Chondrocyte (in vitro differentiated cells): Measurements from ENCODE around the gene LAMTOR2. TPM values are rescaled to one million over a fixed set of nuclear protein-coding genes. Genes with fewer than 3 reads are reported as not detected.

Source experiments
- DNase-seq: peaks from one replicate; pipeline ENCODE4 v3.0.0; 2021; ENCODE audit warnings: mixed read lengths, low spot score
- H3K27ac Mint-ChIP-seq: one replicate; pipeline ENCODE4 v1.8.0; 2021; ENCODE audit warnings: mild to moderate bottlenecking, moderate library complexity, mixed read lengths; ENCODE audit not compliant: unreplicated experiment
- H3K27me3 Mint-ChIP-seq: 2 replicates; pipeline ENCODE4 v1.8.0; 2021; ENCODE audit warnings: low read depth, mixed read lengths
- H3K36me3 Mint-ChIP-seq: 2 replicates; pipeline ENCODE4 v1.8.0; 2021; ENCODE audit warnings: low read depth, mixed read lengths
- H3K4me1 Mint-ChIP-seq: 2 replicates; pipeline ENCODE4 v1.8.0; 2021; ENCODE audit warnings: low read depth, mild to moderate bottlenecking, mixed read lengths
- H3K4me3 Mint-ChIP-seq: one replicate; pipeline ENCODE4 v1.8.0; 2021; ENCODE audit warnings: mild to moderate bottlenecking, moderate library complexity, mixed read lengths; ENCODE audit not compliant: unreplicated experiment
- H3K9me3 Mint-ChIP-seq: 2 replicates; pipeline ENCODE4 v1.8.0; 2021; ENCODE audit warnings: low read depth, mixed read lengths
- total RNA-seq: library from RNA; stranded (reverse); gene quantifications from 3 replicates; pipeline ENCODE4 v1.2.1, GENCODE V29; 2021
- TF ChIP-seq, protein P1 (sequence below): fragments of 200-600 bp; sonication (generic); IDR thresholded peaks from 2 replicates; pipeline ENCODE4 v1.5.0; 2021; ENCODE audit warnings: antibody characterized with exemption, mild to moderate bottlenecking, moderate library complexity

Gene LAMTOR2
- total RNA-seq, 1 donor from 2014 or later: 55.0 TPM

DNA sequence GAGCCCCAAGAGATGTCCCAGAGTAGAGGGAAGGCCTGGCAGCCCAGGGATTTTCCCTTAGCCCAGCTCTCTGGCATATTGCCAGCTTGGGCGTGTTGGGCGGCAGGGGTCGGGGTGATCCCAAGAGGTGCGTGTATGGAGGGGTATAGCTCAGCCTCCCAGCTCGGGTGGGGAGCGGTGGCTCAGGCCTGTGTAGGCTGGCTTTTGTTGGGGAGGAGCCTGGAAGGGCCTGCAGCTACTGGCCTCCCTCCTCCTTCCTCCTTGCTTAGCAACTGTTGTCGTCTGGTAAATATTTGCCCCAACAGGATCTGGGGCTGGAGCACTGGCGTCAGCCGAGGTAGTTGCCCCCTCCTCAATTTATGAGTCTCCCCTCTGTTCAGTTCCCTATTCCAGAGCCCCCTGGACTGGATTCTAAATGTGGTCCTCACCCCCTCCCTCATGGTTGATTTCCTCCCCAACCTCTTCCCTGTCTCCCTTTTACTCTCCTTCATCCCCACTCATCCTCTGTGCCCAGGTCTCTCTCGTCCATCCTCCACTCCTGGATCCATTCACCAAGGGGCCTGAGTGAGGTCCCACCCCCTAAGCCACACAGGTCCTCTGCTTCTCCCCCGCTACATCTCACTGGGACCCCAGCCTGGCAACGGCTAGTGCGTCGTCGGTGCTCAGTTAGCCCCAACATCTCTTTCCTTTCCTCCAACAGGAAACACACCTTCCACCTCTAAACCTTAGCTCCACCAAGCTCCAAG lies 49.7 kb downstream of the LAMTOR2 start:
- no peaks in the 10 kb centered on the region for H3K36me3 Mint-ChIP-seq
- no peaks in the 10 kb centered on the region for H3K9me3 Mint-ChIP-seq
- H3K4me3 Mint-ChIP-seq: peak overlapping the region; percentile 60
- peaks cover 74% of the 10 kb centered on the region for H3K4me1 Mint-ChIP-seq
- peak overlapping the region; percentile 100 for H3K27ac Mint-ChIP-seq
- TF ChIP-seq, protein P1, sequence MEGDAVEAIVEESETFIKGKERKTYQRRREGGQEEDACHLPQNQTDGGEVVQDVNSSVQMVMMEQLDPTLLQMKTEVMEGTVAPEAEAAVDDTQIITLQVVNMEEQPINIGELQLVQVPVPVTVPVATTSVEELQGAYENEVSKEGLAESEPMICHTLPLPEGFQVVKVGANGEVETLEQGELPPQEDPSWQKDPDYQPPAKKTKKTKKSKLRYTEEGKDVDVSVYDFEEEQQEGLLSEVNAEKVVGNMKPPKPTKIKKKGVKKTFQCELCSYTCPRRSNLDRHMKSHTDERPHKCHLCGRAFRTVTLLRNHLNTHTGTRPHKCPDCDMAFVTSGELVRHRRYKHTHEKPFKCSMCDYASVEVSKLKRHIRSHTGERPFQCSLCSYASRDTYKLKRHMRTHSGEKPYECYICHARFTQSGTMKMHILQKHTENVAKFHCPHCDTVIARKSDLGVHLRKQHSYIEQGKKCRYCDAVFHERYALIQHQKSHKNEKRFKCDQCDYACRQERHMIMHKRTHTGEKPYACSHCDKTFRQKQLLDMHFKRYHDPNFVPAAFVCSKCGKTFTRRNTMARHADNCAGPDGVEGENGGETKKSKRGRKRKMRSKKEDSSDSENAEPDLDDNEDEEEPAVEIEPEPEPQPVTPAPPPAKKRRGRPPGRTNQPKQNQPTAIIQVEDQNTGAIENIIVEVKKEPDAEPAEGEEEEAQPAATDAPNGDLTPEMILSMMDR: no peak
- H3K27me3 Mint-ChIP-seq: no peaks in the 10 kb centered on the region
- no peak for DNase-seq

DNA sequence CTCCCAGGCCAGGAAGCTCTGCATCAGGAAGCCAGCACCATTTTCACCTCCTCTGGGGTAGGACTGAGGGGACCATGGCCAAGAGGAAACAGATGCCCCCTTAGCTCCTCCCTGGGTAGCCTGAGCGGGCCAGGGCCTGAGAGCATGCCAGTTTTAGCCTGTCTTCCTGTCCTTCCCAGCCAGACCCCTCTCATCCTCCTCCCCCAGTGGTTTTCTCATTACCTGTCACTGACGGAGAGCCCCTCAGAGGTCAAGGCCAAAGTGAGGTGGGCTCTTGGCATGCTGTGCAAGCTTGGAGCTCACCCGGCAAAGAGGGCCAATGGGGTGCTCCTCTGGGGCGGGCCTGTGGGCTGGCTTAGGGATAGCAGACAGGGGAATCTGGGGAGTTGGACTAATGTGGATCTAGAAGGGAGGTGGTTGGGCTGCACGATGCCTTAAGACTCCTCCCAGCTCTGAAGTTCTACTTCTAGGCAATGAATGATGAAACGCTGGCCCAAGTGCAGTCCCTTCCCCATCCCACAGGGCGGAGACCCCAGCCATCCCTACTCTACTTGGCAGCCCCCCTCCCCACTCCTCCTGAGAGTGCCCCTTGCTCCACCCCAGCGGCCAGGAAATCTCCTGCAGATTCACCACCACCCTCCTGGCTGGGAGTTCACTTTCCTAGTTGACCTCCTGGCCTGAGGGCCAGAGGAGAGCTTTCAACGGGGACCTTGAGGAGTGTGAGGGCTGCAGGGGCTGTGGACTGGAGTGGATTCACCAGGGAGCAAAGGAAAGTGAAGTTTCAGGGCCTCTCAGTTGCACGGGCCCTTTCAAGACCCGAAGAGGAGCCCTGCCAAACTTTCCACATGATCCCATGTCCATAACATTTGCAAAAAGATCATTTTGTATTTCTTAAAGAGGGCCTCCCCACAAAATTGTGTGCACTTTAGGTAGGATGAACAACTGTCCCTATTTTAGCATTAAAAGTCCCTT lies 50.6 kb downstream of the LAMTOR2 start:
- DNase-seq: no peak
- peak overlapping the region; percentile 100 for H3K27ac Mint-ChIP-seq
- no peaks in the 10 kb centered on the region for H3K9me3 Mint-ChIP-seq
- no peaks in the 10 kb centered on the region for H3K36me3 Mint-ChIP-seq
- H3K27me3 Mint-ChIP-seq: no peaks in the 10 kb centered on the region
- TF ChIP-seq, protein P1: peak; percentile 38
- H3K4me1 Mint-ChIP-seq: peaks cover 73% of the 10 kb centered on the region
- peak overlapping the region; percentile 62 for H3K4me3 Mint-ChIP-seq

DNA sequence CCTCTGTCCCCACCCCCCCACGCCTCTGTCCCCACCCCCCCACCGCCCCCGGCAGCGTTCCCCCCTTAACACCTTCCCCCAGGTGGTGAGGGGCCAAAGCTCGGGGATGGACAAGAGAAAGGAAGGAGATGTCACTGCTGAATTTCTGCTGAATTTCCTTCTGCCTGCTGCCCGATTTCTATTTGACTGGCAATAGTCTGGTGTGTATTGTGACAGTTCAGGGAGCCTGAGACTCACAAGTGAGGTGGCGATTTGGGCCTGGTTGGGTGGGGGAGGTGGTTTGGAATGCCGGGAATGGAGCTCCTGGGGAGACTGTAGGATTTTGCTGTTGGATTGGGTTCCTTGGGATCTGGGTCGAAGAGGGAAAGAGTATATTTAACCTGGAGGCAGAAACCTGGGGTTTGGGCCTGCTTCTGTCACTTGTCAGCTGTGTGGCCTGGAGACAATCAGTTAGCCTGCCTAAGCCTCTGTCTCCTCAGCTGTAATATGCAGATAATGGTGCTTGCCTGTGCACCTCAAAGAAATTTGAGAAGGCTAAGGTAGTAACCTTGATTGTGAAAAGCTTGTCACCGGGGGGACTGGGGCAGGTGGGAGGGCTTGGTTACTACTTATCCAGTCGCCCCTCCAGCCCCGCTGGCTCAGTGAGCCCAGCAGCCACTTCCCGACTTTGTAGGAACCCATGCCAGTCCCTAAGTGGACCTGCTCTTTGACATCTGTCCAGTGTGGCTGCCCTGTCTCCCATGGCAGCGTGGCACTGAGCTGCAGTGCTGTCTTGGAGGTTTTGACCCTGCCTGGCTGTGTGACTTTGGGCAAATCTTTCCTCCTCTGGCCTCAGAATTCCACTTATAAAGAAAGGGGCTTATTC lies 52.3 kb downstream of the LAMTOR2 start:
- peak overlapping the region; percentile 100 for H3K27ac Mint-ChIP-seq
- no peak for DNase-seq
- no peaks in the 10 kb centered on the region for H3K27me3 Mint-ChIP-seq
- TF ChIP-seq, protein P1: no peak
- H3K36me3 Mint-ChIP-seq: no peaks in the 10 kb centered on the region
- H3K4me1 Mint-ChIP-seq: peaks cover 63% of the 10 kb centered on the region
- no peaks in the 10 kb centered on the region for H3K9me3 Mint-ChIP-seq
- peak overlapping the region; percentile 53 for H3K4me3 Mint-ChIP-seq

DNA sequence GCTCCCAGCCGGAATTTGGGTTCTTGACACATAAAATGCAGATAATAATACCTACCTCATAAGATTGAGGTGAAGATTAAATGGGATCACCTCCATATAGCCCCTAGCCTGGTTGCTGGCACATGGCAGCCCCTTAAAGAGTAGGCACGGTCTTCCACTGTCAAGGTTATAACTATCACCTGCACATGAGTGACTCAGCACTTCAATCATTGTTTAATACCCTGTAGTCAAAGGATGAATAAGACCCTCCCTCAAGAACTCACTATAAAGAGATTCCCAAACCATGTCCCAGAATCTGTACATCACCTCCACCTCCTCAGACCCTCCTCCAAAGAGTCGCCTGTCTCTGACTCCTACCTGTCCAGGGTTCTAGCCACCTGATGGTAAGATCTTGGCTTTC lies 53.5 kb downstream of the LAMTOR2 start:
- Mint-ChIP-seq H3K4me3 (no peak overlapping the region), H3K27me3 (no peaks in the 10 kb centered on the region), H3K27ac (no peak overlapping the region), H3K36me3 (no peaks in the 10 kb centered on the region), H3K4me1 (peaks cover 62% of the 10 kb centered on the region), H3K9me3 (no peaks in the 10 kb centered on the region)
- TF ChIP-seq, protein P1: no peak
- DNase-seq: no peak

Other genes starting within 250 kb of the LAMTOR2 start
- gene GON4L, start 197.6 kb upstream of the LAMTOR2 start, total RNA-seq: 40.1 to 46.9 TPM (median 46.5 TPM) in 3 replicates
- 3.4 to 5.3 TPM (median 4.9 TPM) in 3 replicates for gene SYT11, start 195.2 kb upstream of the LAMTOR2 start, total RNA-seq
- 39.8 to 52.2 TPM (median 51.4 TPM) in 3 replicates for gene RIT1, start 143.4 kb upstream of the LAMTOR2 start, total RNA-seq
- gene KHDC4, start 120.4 kb upstream of the LAMTOR2 start, total RNA-seq: 32.3 to 43.2 TPM (median 35.2 TPM) in 3 replicates
- not detected in 3 replicates for gene RXFP4, start 113.1 kb upstream of the LAMTOR2 start, total RNA-seq
- 50.0 to 214 TPM (median 203 TPM) in 3 replicates for gene ARHGEF2, start 76.2 kb upstream of the LAMTOR2 start, total RNA-seq
- gene SSR2, start 33.8 kb upstream of the LAMTOR2 start, total RNA-seq: 233 to 257 TPM (median 238 TPM) in 3 replicates
- gene UBQLN4, start 984 bp upstream of the LAMTOR2 start, total RNA-seq: 29.3 to 32.9 TPM (median 30.2 TPM) in 3 replicates
- not detected in 3 replicates for gene RAB25, start 6.4 kb downstream of the LAMTOR2 start, total RNA-seq
- 11.7 to 12.7 TPM (median 12.0 TPM) in 3 replicates for gene MEX3A, start 27.7 kb downstream of the LAMTOR2 start, total RNA-seq
- 641 to 675 TPM (median 641 TPM) in 3 replicates for gene LMNA, start 59.9 kb downstream of the LAMTOR2 start, total RNA-seq
- 1.6 to 2.5 TPM (median 2.0 TPM) in 3 replicates for gene SEMA4A, start 98.8 kb downstream of the LAMTOR2 start, total RNA-seq
- gene SLC25A44, start 139.3 kb downstream of the LAMTOR2 start, total RNA-seq: 13.4 to 17.5 TPM (median 17.2 TPM) in 3 replicates
- 35.8 to 40.5 TPM (median 38.6 TPM) in 3 replicates for gene PMF1, start 158.2 kb downstream of the LAMTOR2 start, total RNA-seq
- gene BGLAP, start 187.4 kb downstream of the LAMTOR2 start, total RNA-seq: 0.82 TPM in 1 of 3 replicates, not detected in the others
- 4.9 to 6.9 TPM (median 4.9 TPM) in 3 replicates for gene PAQR6, start 193.3 kb downstream of the LAMTOR2 start, total RNA-seq
- gene SMG5, start 228.0 kb downstream of the LAMTOR2 start, total RNA-seq: 65.9 to 76.1 TPM (median 73.5 TPM) in 3 replicates
- gene TMEM79, start 229.5 kb downstream of the LAMTOR2 start, total RNA-seq: 1.7 to 3.1 TPM (median 2.5 TPM) in 3 replicates
- 68.1 to 76.9 TPM (median 71.4 TPM) in 3 replicates for gene GLMP, start 240.9 kb downstream of the LAMTOR2 start, total RNA-seq
- gene VHLL, start 244.5 kb downstream of the LAMTOR2 start, total RNA-seq: not detected in 3 replicates